GM11168 (cell line): ENCODE measurements around the gene MX1.

Source experiments
- in situ Hi-C: fragments of 300-500 bp; cut with MboI; formaldehyde crosslinking; loops from one replicate; pipeline ENCODE4 v1.12.0; 2022; ENCODE audit warnings: low sequenced_read_pairs; ENCODE audit not compliant: unreplicated experiment

MX1 gene

GRCh38 chr21:41508415-41509144 is 82.5 kb downstream of the MX1 start:
- in situ Hi-C loops, result no loop called here
